GM12892 (cell line): ENCODE measurements around the gene DDC.

Experiments
- POLR2A ChIP-seq: IDR thresholded peaks from 2 replicates; pipeline ENCODE4 v1.6.1; 2011; ENCODE audit warnings: low read depth, low read length, control low read depth
- POLR2AphosphoS5 ChIP-seq: IDR thresholded peaks from 2 replicates; pipeline ENCODE4 v1.6.1; 2011; ENCODE audit warnings: low read depth, low read length, control low read depth
- TAF1 ChIP-seq: IDR thresholded peaks from 2 replicates; pipeline ENCODE4 v1.6.1; 2011; ENCODE audit warnings: low read depth, mild to moderate bottlenecking, control low read depth, low read length, borderline replicate concordance

- TF ChIP-seq POLR2A (no peak), POLR2AphosphoS5 (no peak), TAF1 (no peak)
These were observed 72.3 kb downstream of the DDC start for GRCh38 chr7:50492770-50493519.
